ENCODE results near the gene DLGAP1. TPM values are rescaled to one million over a fixed set of nuclear protein-coding genes. Genes with fewer than 3 reads are reported as not detected.

Gene DLGAP1
- total and polyA plus RNA-seq, 2 donors (not counting 1 experiment from before 2014, with no cell fraction given) = 0.07 to 0.61 TPM

- no peaks in the 10 kb centered on the region for H3K27me3 Mint-ChIP-seq
- ATAC-seq (ENCODE audit: low read depth) = no peak
- ChIA-PET POLR2A (no interaction called here), CTCF (no interaction called here)
- no peak overlapping the region for H3K27ac Mint-ChIP-seq
- intact Hi-C loops (cut with micrococcal nuclease) = no loop called here
- Histone ChIP-seq H3K9me3 (ENCODE audit: control extremely low read depth in 1 of 3, control insufficient read depth in 2 of 3, insufficient read depth in 1 of 3, low read length in 2 of 3) (no peaks in the 10 kb centered on the region), H3K36me3 (replicated peaks in 1 of 2; ENCODE audit: control extremely low read depth in 1 of 2, control insufficient read depth in 1 of 2, extremely low read depth in 1 of 2, insufficient read depth in 2 of 2, low read length in 1 of 2) (no peaks in the 10 kb centered on the region), H2AFZ (ENCODE audit: insufficient read depth, low read depth, low read length, poor library complexity, severe bottlenecking) (no peak overlapping the region), H3K27me3 (replicated peaks in 1 of 4; ENCODE audit: control extremely low read depth in 1 of 4, control insufficient read depth in 3 of 4, insufficient read depth in 4 of 4, low read length in 3 of 4) (no peaks in the 10 kb centered on the region), H3K79me2 (ENCODE audit: control insufficient read depth, insufficient read depth, low read length) (no peaks in the 10 kb centered on the region), H3K4me1 (ENCODE audit: control insufficient read depth in 2 of 2, insufficient read depth in 2 of 2, low read length in 2 of 2) (no peaks in the 10 kb centered on the region), H3K4me2 (replicated peaks; ENCODE audit: low read depth, low read length, poor library complexity, severe bottlenecking) (no peak overlapping the region), H3K9ac (ENCODE audit: low read length) (no peak overlapping the region), H4K20me1 (ENCODE audit: control insufficient read depth, insufficient read depth, low read length, poor library complexity, severe bottlenecking) (no peaks in the 10 kb centered on the region), H3K27ac (ENCODE audit: low read length in 2 of 2) (no peak overlapping the region), H3K4me3 (ENCODE audit: control extremely low read depth in 1 of 5, extremely low read depth in 1 of 5, insufficient read depth in 1 of 5, low read depth in 2 of 5, low read length in 4 of 5) (no peak overlapping the region)
- H3K9me3 Mint-ChIP-seq (ENCODE audit: insufficient read depth) = peaks cover 3% of the 10 kb centered on the region
- H3K4me3 Mint-ChIP-seq = no peak overlapping the region
- TF ChIP-seq CTCF (IDR thresholded peaks at IDR 0.05) (no peak), EZH2 (IDR thresholded peaks at IDR 0.05; ENCODE audit: borderline replicate concordance, insufficient read depth, low read depth, low read length, poor library complexity, severe bottlenecking) (no peak)
- DNase-seq = no peak
- 77% methylated on average over 2 of the region's 2 CpGs for WGBS (ENCODE audit: insufficient coverage)
- H3K4me1 Mint-ChIP-seq = no peaks in the 10 kb centered on the region
These were observed 603.9 kb downstream of the DLGAP1 start for GRCh38 chr18:3851159-3851558.

DNA sequence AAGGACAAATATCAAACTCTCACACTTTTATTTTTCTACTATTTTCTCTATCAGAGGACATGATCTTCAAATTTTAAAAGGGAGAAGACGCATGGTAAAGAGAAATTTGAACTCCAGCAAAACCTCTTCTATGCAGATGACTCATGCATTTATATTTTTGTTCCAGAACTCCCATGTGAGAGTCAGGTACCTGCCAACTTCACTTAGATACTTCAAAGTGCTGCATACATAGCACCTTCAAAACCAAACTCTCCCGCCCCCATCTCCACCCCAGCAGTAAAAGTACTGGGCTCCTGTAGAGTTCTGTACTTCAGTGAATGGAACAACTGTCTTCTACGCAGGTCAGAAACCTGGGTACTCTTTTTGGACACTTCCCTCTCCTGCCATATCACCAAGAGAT, 606.8 kb downstream of the DLGAP1 start:
- WGBS (ENCODE audit: insufficient coverage) = 72% methylated on average over 2 of the region's 3 CpGs
- Histone ChIP-seq H3K27me3 (replicated peaks in 1 of 4; ENCODE audit: control extremely low read depth in 1 of 4, control insufficient read depth in 3 of 4, insufficient read depth in 4 of 4, low read length in 3 of 4) (no peaks in the 10 kb centered on the region), H3K4me2 (replicated peaks; ENCODE audit: low read depth, low read length, poor library complexity, severe bottlenecking) (no peak overlapping the region), H3K79me2 (ENCODE audit: control insufficient read depth, insufficient read depth, low read length) (no peaks in the 10 kb centered on the region), H3K4me1 (ENCODE audit: control insufficient read depth in 2 of 2, insufficient read depth in 2 of 2, low read length in 2 of 2) (no peaks in the 10 kb centered on the region), H3K9me3 (ENCODE audit: control extremely low read depth in 1 of 3, control insufficient read depth in 2 of 3, insufficient read depth in 1 of 3, low read length in 2 of 3) (no peaks in the 10 kb centered on the region), H3K4me3 (ENCODE audit: control extremely low read depth in 1 of 5, extremely low read depth in 1 of 5, insufficient read depth in 1 of 5, low read depth in 2 of 5, low read length in 4 of 5) (no peak overlapping the region), H3K27ac (ENCODE audit: low read length in 2 of 2) (no peak overlapping the region), H3K9ac (ENCODE audit: low read length) (no peak overlapping the region), H2AFZ (ENCODE audit: insufficient read depth, low read depth, low read length, poor library complexity, severe bottlenecking) (no peak overlapping the region), H4K20me1 (ENCODE audit: control insufficient read depth, insufficient read depth, low read length, poor library complexity, severe bottlenecking) (no peaks in the 10 kb centered on the region), H3K36me3 (replicated peaks in 1 of 2; ENCODE audit: control extremely low read depth in 1 of 2, control insufficient read depth in 1 of 2, extremely low read depth in 1 of 2, insufficient read depth in 2 of 2, low read length in 1 of 2) (no peaks in the 10 kb centered on the region)
- ChIA-PET CTCF (no interaction called here), POLR2A (no interaction called here)
- H3K9me3 Mint-ChIP-seq (ENCODE audit: insufficient read depth) = peaks cover 3% of the 10 kb centered on the region
- H3K27ac Mint-ChIP-seq = no peak overlapping the region
- no peak for TF ChIP-seq CTCF (IDR thresholded peaks at IDR 0.05)
- no peak for TF ChIP-seq EZH2 (IDR thresholded peaks at IDR 0.05; ENCODE audit: borderline replicate concordance, insufficient read depth, low read depth, low read length, poor library complexity, severe bottlenecking)
- DNase-seq (no peak), ATAC-seq (ENCODE audit: low read depth) (no peak)
- peaks cover 3% of the 10 kb centered on the region for H3K27me3 Mint-ChIP-seq
- no peak overlapping the region for H3K4me3 Mint-ChIP-seq
- no peaks in the 10 kb centered on the region for H3K4me1 Mint-ChIP-seq
- intact Hi-C loops (cut with micrococcal nuclease) = no loop called here
